H9 (cell line): ENCODE data around the gene PEAK3. TPM values are rescaled to one million over a fixed set of nuclear protein-coding genes. Genes with fewer than 3 reads are reported as not detected.

ENCODE experiments used
- DNase-seq: peaks from one replicate; pipeline ENCODE4 v3.0.0-alpha.2; 2017
- H2AFZ ChIP-seq: one replicate; pipeline ENCODE4 v1.6.1; 2013; ENCODE audit warnings: mild to moderate bottlenecking, low read length, control low read depth, moderate library complexity
- H2AK5ac ChIP-seq: 2 replicates; pipeline ENCODE4 v1.6.1; 2013; ENCODE audit warnings: low read length, control low read depth, mixed read lengths; ENCODE audit not compliant: insufficient read length
- H2BK120ac ChIP-seq: one replicate; pipeline ENCODE4 v1.6.1; 2013; ENCODE audit warnings: low read depth, mild to moderate bottlenecking, low read length, control low read depth, inconsistent platforms; ENCODE audit not compliant: poor library complexity, severe bottlenecking
- H2BK12ac ChIP-seq: 2 replicates; pipeline ENCODE4 v1.6.1; 2013; ENCODE audit warnings: low read length, control low read depth, mixed read lengths, low read depth; ENCODE audit not compliant: insufficient read length
- H2BK15ac ChIP-seq: 2 replicates; pipeline ENCODE4 v1.6.1; 2013; ENCODE audit warnings: low read depth, low read length, control low read depth
- H2BK20ac ChIP-seq: one replicate; pipeline ENCODE4 v1.6.1; 2013; ENCODE audit warnings: low read depth, mild to moderate bottlenecking, low read length, control low read depth, inconsistent platforms; ENCODE audit not compliant: poor library complexity, severe bottlenecking
- H2BK5ac ChIP-seq: 2 replicates; pipeline ENCODE4 v1.6.1; 2013; ENCODE audit warnings: low read length, control low read depth, mixed read lengths; ENCODE audit not compliant: insufficient read length
- H3K14ac ChIP-seq: 2 replicates; pipeline ENCODE4 v1.6.1; 2013; ENCODE audit warnings: low read length, control low read depth; ENCODE audit not compliant: insufficient read depth
- H3K18ac ChIP-seq: 2 replicates; pipeline ENCODE4 v1.6.1; 2013; ENCODE audit warnings: low read depth, mild to moderate bottlenecking, mixed read lengths, low read length, control low read depth; ENCODE audit not compliant: insufficient read length
- H3K23ac ChIP-seq: 2 replicates; pipeline ENCODE4 v1.6.1; 2013; ENCODE audit warnings: low read length, control low read depth, mixed read lengths, low read depth; ENCODE audit not compliant: insufficient read length
- H3K23me2 ChIP-seq: 2 replicates; pipeline ENCODE4 v1.6.1; 2013; ENCODE audit warnings: low read depth, mild to moderate bottlenecking, mixed read lengths, low read length, control low read depth; ENCODE audit not compliant: insufficient read length, poor library complexity, severe bottlenecking
- H3K27ac ChIP-seq: 2 replicates; pipeline ENCODE4 v1.5.1; 2013; ENCODE audit warnings: low read length, control low read depth, mixed read lengths, low read depth; ENCODE audit not compliant: insufficient read length
- H3K27me3 ChIP-seq: 2 replicates; pipeline ENCODE4 v1.6.1; 2013; ENCODE audit warnings: low read length, control low read depth, inconsistent platforms; ENCODE audit not compliant: insufficient read depth
- H3K4ac ChIP-seq: 2 replicates; pipeline ENCODE4 v1.6.1; 2013; ENCODE audit warnings: low read depth, mild to moderate bottlenecking, control low read depth, inconsistent platforms, low read length, moderate library complexity
- H3K4me1 ChIP-seq: 2 replicates; pipeline ENCODE4 v1.6.1; 2013; ENCODE audit warnings: low read length, control low read depth, inconsistent platforms; ENCODE audit not compliant: insufficient read depth
- H3K4me2 ChIP-seq: 2 replicates; pipeline ENCODE4 v1.6.1; 2013; ENCODE audit warnings: low read length, control low read depth, mixed read lengths; ENCODE audit not compliant: insufficient read length, insufficient read depth
- H3K56ac ChIP-seq: 2 replicates; pipeline ENCODE4 v1.6.1; 2013; ENCODE audit warnings: low read depth, mild to moderate bottlenecking, mixed read lengths, low read length, control low read depth; ENCODE audit not compliant: insufficient read length
- H3K79me1 ChIP-seq: 2 replicates; pipeline ENCODE4 v1.6.1; 2013; ENCODE audit warnings: low read depth, mild to moderate bottlenecking, moderate library complexity, low read length, control low read depth, inconsistent platforms; ENCODE audit not compliant: insufficient read depth, poor library complexity, severe bottlenecking
- H3K79me2 ChIP-seq: 2 replicates; pipeline ENCODE4 v1.6.1; 2013; ENCODE audit warnings: low read length, control low read depth, inconsistent platforms; ENCODE audit not compliant: insufficient read depth
- H3K9ac ChIP-seq: 2 replicates; pipeline ENCODE4 v1.6.1; 2013; ENCODE audit warnings: low read length, control low read depth, mixed read lengths; ENCODE audit not compliant: insufficient read length; ENCODE audit errors: extremely low read depth
- H3K9me3 ChIP-seq: one replicate; pipeline ENCODE4 v1.6.1; 2013; ENCODE audit warnings: low read depth, low read length, inconsistent platforms; ENCODE audit not compliant: control insufficient read depth
- H3T11ph ChIP-seq: one replicate; pipeline ENCODE4 v1.6.1; 2013; ENCODE audit warnings: mild to moderate bottlenecking, low read length, control low read depth, inconsistent platforms
- H4K20me1 ChIP-seq: one replicate; pipeline ENCODE4 v1.6.1; 2013; ENCODE audit not compliant: control insufficient read depth, insufficient read length, insufficient read depth
- H4K5ac ChIP-seq: 2 replicates; pipeline ENCODE4 v1.6.1; 2013; ENCODE audit warnings: low read depth, mild to moderate bottlenecking, mixed read lengths, low read length, control low read depth; ENCODE audit not compliant: insufficient read length
- H4K8ac ChIP-seq: replicated peaks from 2 replicates; pipeline ENCODE4 v1.6.1; 2013; ENCODE audit warnings: low read length, control low read depth, mixed read lengths, low read depth; ENCODE audit not compliant: insufficient read length
- H4K91ac ChIP-seq: 2 replicates; pipeline ENCODE4 v1.6.1; 2013; ENCODE audit warnings: low read depth, mild to moderate bottlenecking, moderate library complexity, mixed read lengths, low read length, control low read depth; ENCODE audit not compliant: insufficient read length
- H3K27ac Mint-ChIP-seq, 3 experiments: 2 replicates in 2 of 3; 3 replicates in 1 of 3; pipeline ENCODE4 v1.8.0; 2020 to 2021; ENCODE audit warnings: mixed read lengths in 3 of 3, mild to moderate bottlenecking in 1 of 3, moderate library complexity in 1 of 3
- H3K27me3 Mint-ChIP-seq: 2 replicates; pipeline ENCODE4 v1.8.0; 2021; ENCODE audit warnings: low read depth, mild to moderate bottlenecking, moderate library complexity, mixed read lengths
- H3K36me3 Mint-ChIP-seq, 3 experiments: 2 replicates in 2 of 3; 3 replicates in 1 of 3; pipeline ENCODE4 v1.8.0; 2020 to 2021; ENCODE audit warnings: low read depth in 3 of 3, mixed read lengths in 3 of 3; ENCODE audit not compliant: insufficient read depth in 1 of 3
- H3K4me1 Mint-ChIP-seq, 2 experiments: 2 replicates each; pipeline ENCODE4 v1.8.0; 2020; ENCODE audit warnings: mixed read lengths in 2 of 2
- H3K4me3 Mint-ChIP-seq, 2 experiments: 2 replicates in 1 of 2; 3 replicates in 1 of 2; pipeline ENCODE4 v1.8.0; 2020 to 2021; ENCODE audit warnings: mild to moderate bottlenecking in 2 of 2, mixed read lengths in 2 of 2, moderate library complexity in 1 of 2
- H3K9me3 Mint-ChIP-seq, 2 experiments: 2 replicates in 1 of 2; 3 replicates in 1 of 2; pipeline ENCODE4 v1.8.0; 2020; ENCODE audit warnings: mild to moderate bottlenecking in 2 of 2, mixed read lengths in 2 of 2, moderate library complexity in 1 of 2
- CTCF ChIP-seq: fragments of 200-600 bp; sonication (generic); conservative IDR thresholded peaks from 3 replicates; pipeline ENCODE4 v1.8.0; 2021; ENCODE audit warnings: antibody characterized with exemption, mild to moderate bottlenecking
- WGBS: extraction: QIAGEN DNeasy Blood & Tissue Kit; methylation state at CpG from one replicate; pipeline ENCODE4 v1.1.7; 2013; ENCODE audit warnings: missing lambda C conversion rate, low lambda C conversion rate, mixed read lengths; ENCODE audit not compliant: insufficient read length; ENCODE audit errors: extremely low coverage; 5-methylcytosine and 5-hydroxymethylcytosine counted together
- total RNA-seq: library from RNA; stranded (reverse); gene quantifications from 2 replicates; pipeline ENCODE4 v1.2.1, GENCODE V29; 2021

The PEAK3 gene
- total RNA-seq, 1 experiment from 2014 or later: not detected

- no peaks in the 10 kb centered on the region for H3K4me1 ChIP-seq
These were observed 55.7 kb downstream of the PEAK3 start for GRCh38 chr19:2226051-2226839.

More at GRCh38 chr19:2226051-2226839, 55.7 kb downstream of the PEAK3 start:
- no peak for TF ChIP-seq CTCF
- Mint-ChIP-seq H3K4me1 (no peaks in the 10 kb centered on the region), H3K4me3 (no peak overlapping the region), H3K27me3 (no peaks in the 10 kb centered on the region; the same call in 1 of the 2 replicates), H3K36me3 (peaks cover 9 to 45% (median 40%) of the 10 kb centered on the region in 3 experiments; a peak in 6 of 7 replicates), H3K27ac (no peak overlapping the region), H3K9me3 (no peaks in the 10 kb centered on the region)
- H3K4me2 ChIP-seq: no peak overlapping the region
- no peak overlapping the region for H3K23ac ChIP-seq
- H3K9ac ChIP-seq: no peak overlapping the region
- H3T11ph ChIP-seq: no peak overlapping the region
- H3K27ac ChIP-seq: no peak overlapping the region
- H2BK20ac ChIP-seq: no peak overlapping the region
- H3K79me1 ChIP-seq: no peaks in the 10 kb centered on the region
- no peaks in the 10 kb centered on the region for H4K20me1 ChIP-seq
- H3K4ac ChIP-seq: no peak overlapping the region
- no peak overlapping the region for H2AK5ac ChIP-seq
- no peak overlapping the region for H2BK15ac ChIP-seq
- H3K23me2 ChIP-seq: no peaks in the 10 kb centered on the region
- no peak overlapping the region for H3K18ac ChIP-seq
- DNase-seq: no peak
- WGBS: no CpG with 5 or more reads among the region's 59 CpGs
- H3K27me3 ChIP-seq: no peaks in the 10 kb centered on the region
- no peak overlapping the region for H2BK5ac ChIP-seq
- no peaks in the 10 kb centered on the region for H3K9me3 ChIP-seq
- no peak overlapping the region for H2AFZ ChIP-seq
- H2BK12ac ChIP-seq: no peak overlapping the region
- no peaks in the 10 kb centered on the region for H3K79me2 ChIP-seq
- H2BK120ac ChIP-seq: no peak overlapping the region
- H4K8ac ChIP-seq: no peak overlapping the region
- no peak overlapping the region for H3K14ac ChIP-seq
- no peak overlapping the region for H4K5ac ChIP-seq
- H3K56ac ChIP-seq: no peak overlapping the region
- no peak overlapping the region for H4K91ac ChIP-seq
